Panc1 (cell line): ENCODE data around the gene ROBO1. TPM values are rescaled to one million over a fixed set of nuclear protein-coding genes. Genes with fewer than 3 reads are reported as not detected.

Experiments used
- ATAC-seq: fragments of 200-7000 bp; cut with Tn5 transposase; 2 replicates; pipeline ENCODE4 v1.9.1; 2020; ENCODE audit warnings: mild to moderate bottlenecking, moderate library complexity
- BruUV-seq: library from RNA; stranded (reverse); fragments of 400-500 nt; replicated peaks from 2 replicates; lab custom pipeline; 2021; lab: Mats Ljungman, UMichigan
- CTCF ChIA-PET: fragments of 300-600 bp; sonication (Branson Sonifier 250); formaldehyde crosslinking; loops from one replicate; lab custom pipeline; 2022; ENCODE audit warnings: antibody characterized with exemption; lab: Charles Lee
- POLR2A ChIA-PET: fragments of 300-600 bp; sonication (Branson Sonifier 250); formaldehyde crosslinking; loops from one replicate; lab custom pipeline; 2022; ENCODE audit warnings: antibody characterized with exemption; lab: Charles Lee
- DNase-seq: peaks from one replicate; pipeline ENCODE4 v3.0.0-alpha.2; 2010; ENCODE audit warnings: low read depth, low spot score
- H3K27ac ChIP-seq: 2 replicates; pipeline ENCODE4 v1.5.1; 2011; ENCODE audit warnings: mild to moderate bottlenecking, low read length, inconsistent platforms
- H3K27me3 ChIP-seq: fragments of 200-500 bp; sonication (Bioruptor generic); 2 replicates; pipeline ENCODE4 v1.6.0; 2014; ENCODE audit warnings: low read length, inconsistent platforms; ENCODE audit not compliant: control insufficient read depth, insufficient read depth
- H3K36me3 ChIP-seq: fragments of 200-500 bp; sonication (Bioruptor generic); 2 replicates; pipeline ENCODE4 v1.5.1; 2014; ENCODE audit warnings: inconsistent platforms, mild to moderate bottlenecking, low read length, moderate library complexity; ENCODE audit not compliant: control insufficient read depth, insufficient read depth
- H3K4me1 ChIP-seq: 2 replicates; pipeline ENCODE4 v1.5.1; 2011; ENCODE audit warnings: inconsistent platforms, mild to moderate bottlenecking, low read length, moderate library complexity; ENCODE audit not compliant: control insufficient read depth, insufficient read depth
- H3K4me3 ChIP-seq, 2 experiments: 2 replicates each; pipeline ENCODE4 v1.5.1; 2011 to 2012; ENCODE audit warnings: low read depth in 2 of 2, low read length in 2 of 2, mild to moderate bottlenecking in 2 of 2, inconsistent platforms in 1 of 2, moderate library complexity in 1 of 2
- H3K9me3 ChIP-seq: fragments of 200-500 bp; sonication (Bioruptor generic); 2 replicates; pipeline ENCODE4 v1.5.1; 2014; ENCODE audit warnings: low read depth, mild to moderate bottlenecking, inconsistent platforms, low read length, moderate library complexity; ENCODE audit not compliant: control insufficient read depth, insufficient read depth
- POLR2AphosphoS5 ChIP-seq: IDR thresholded peaks from 2 replicates; pipeline ENCODE4 v1.6.1; 2012; ENCODE audit warnings: mild to moderate bottlenecking, low read depth, low read length, moderate library complexity
- SIN3A ChIP-seq: IDR thresholded peaks from 2 replicates; pipeline ENCODE4 v1.6.1; 2012; ENCODE audit warnings: low read depth, mild to moderate bottlenecking, low read length, moderate library complexity, borderline replicate concordance; ENCODE audit not compliant: insufficient read depth
- TCF7L2 ChIP-seq: IDR thresholded peaks from 2 replicates; pipeline ENCODE4 v1.6.1; 2011; ENCODE audit warnings: mild to moderate bottlenecking, low read depth, low read length, inconsistent platforms
- in situ Hi-C: cut with HindIII; loops from 2 replicates; pipeline ENCODE4 v1.10.0; 2016; ENCODE audit warnings: low sequenced_read_pairs, low pct_unique_long_range_greater_than_20kb
- intact Hi-C: fragments of 100-400 bp; cut with micrococcal nuclease; formaldehyde crosslinking; loops from one replicate; pipeline ENCODE4 v1.10.0; 2022; ENCODE audit not compliant: unreplicated experiment
- total RNA-seq: library from RNA; stranded (reverse); gene quantifications from one replicate; pipeline ENCODE4 v1.2.1, GENCODE V29; 2021; ENCODE audit not compliant: unreplicated experiment
- TF ChIP-seq, protein P1 (sequence below): fragments of 450-650 bp; IDR thresholded peaks from 2 replicates; pipeline ENCODE4 v1.5.1; 2017; ENCODE audit warnings: mild to moderate bottlenecking
- TF ChIP-seq, protein P2 (sequence below), 2 experiments: IDR thresholded peaks; 2 replicates each; pipeline ENCODE4 v1.6.1; 2011 to 2012; ENCODE audit warnings: low read depth in 2 of 2, control low read depth in 1 of 2, low read length in 1 of 2, mild to moderate bottlenecking in 1 of 2, moderate library complexity in 1 of 2; ENCODE audit not compliant: insufficient read depth in 1 of 2

The ROBO1 gene
- total RNA-seq, 1 experiment from 2014 or later: 61.6 TPM

GRCh38 chr3:78798266-78798832, 969.4 kb downstream of the ROBO1 start:
- H3K4me3 ChIP-seq: no peak overlapping the region
- no peak overlapping the region for H3K27ac ChIP-seq
- in situ Hi-C loops: no loop called here
- BruUV-seq: no TSS peak
- TF ChIP-seq TCF7L2 (no peak), SIN3A (no peak), POLR2AphosphoS5 (no peak)
- TF ChIP-seq, protein P1, sequence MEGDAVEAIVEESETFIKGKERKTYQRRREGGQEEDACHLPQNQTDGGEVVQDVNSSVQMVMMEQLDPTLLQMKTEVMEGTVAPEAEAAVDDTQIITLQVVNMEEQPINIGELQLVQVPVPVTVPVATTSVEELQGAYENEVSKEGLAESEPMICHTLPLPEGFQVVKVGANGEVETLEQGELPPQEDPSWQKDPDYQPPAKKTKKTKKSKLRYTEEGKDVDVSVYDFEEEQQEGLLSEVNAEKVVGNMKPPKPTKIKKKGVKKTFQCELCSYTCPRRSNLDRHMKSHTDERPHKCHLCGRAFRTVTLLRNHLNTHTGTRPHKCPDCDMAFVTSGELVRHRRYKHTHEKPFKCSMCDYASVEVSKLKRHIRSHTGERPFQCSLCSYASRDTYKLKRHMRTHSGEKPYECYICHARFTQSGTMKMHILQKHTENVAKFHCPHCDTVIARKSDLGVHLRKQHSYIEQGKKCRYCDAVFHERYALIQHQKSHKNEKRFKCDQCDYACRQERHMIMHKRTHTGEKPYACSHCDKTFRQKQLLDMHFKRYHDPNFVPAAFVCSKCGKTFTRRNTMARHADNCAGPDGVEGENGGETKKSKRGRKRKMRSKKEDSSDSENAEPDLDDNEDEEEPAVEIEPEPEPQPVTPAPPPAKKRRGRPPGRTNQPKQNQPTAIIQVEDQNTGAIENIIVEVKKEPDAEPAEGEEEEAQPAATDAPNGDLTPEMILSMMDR: no peak
- H3K9me3 ChIP-seq: no peaks in the 10 kb centered on the region
- ATAC-seq (no peak), DNase-seq (no peak)
- no peaks in the 10 kb centered on the region for H3K36me3 ChIP-seq
- ChIA-PET CTCF (no interaction called here), POLR2A (no interaction called here)
- intact Hi-C loops: no loop called here
- no peaks in the 10 kb centered on the region; the same call in 1 of the 2 replicates for H3K4me1 ChIP-seq
- H3K27me3 ChIP-seq: no peaks in the 10 kb centered on the region

DNA sequence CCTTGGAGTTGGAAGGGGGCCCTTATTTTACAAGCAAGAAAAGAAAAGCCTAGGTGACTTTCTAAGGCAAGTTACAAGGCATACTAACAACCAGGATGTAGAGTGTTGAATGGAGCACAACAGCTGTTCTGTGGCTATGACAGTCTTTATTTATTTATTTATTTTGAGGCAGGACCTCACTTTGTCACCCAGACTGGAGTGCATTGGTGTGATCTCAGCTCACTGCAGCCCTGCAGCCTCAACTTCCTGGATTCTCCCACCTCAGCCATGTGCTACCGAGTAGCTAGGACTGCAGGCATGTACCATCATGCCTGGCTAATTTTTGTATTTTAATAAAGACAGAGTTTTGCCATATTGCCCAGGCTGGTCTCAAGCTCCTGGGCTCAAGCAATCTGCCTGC, 973.4 kb downstream of the ROBO1 start:
- POLR2A ChIA-PET: no interaction called here
- TF ChIP-seq POLR2AphosphoS5 (no peak), TCF7L2 (no peak), SIN3A (no peak)
- TF ChIP-seq, protein P2, sequence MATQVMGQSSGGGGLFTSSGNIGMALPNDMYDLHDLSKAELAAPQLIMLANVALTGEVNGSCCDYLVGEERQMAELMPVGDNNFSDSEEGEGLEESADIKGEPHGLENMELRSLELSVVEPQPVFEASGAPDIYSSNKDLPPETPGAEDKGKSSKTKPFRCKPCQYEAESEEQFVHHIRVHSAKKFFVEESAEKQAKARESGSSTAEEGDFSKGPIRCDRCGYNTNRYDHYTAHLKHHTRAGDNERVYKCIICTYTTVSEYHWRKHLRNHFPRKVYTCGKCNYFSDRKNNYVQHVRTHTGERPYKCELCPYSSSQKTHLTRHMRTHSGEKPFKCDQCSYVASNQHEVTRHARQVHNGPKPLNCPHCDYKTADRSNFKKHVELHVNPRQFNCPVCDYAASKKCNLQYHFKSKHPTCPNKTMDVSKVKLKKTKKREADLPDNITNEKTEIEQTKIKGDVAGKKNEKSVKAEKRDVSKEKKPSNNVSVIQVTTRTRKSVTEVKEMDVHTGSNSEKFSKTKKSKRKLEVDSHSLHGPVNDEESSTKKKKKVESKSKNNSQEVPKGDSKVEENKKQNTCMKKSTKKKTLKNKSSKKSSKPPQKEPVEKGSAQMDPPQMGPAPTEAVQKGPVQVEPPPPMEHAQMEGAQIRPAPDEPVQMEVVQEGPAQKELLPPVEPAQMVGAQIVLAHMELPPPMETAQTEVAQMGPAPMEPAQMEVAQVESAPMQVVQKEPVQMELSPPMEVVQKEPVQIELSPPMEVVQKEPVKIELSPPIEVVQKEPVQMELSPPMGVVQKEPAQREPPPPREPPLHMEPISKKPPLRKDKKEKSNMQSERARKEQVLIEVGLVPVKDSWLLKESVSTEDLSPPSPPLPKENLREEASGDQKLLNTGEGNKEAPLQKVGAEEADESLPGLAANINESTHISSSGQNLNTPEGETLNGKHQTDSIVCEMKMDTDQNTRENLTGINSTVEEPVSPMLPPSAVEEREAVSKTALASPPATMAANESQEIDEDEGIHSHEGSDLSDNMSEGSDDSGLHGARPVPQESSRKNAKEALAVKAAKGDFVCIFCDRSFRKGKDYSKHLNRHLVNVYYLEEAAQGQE (IDR thresholded peaks at IDR 0.05; ENCODE audit: insufficient read depth in 1 of 2, low read depth in 2 of 2, low read length in 1 of 2): no peak
- TF ChIP-seq, protein P1: no peak
- ATAC-seq (no peak), DNase-seq (no peak)
- intact Hi-C loops: no loop called here
- Histone ChIP-seq H3K4me1 (no peaks in the 10 kb centered on the region; the same call in 1 of the 2 replicates), H3K36me3 (no peaks in the 10 kb centered on the region), H3K9me3 (no peaks in the 10 kb centered on the region), H3K27me3 (no peaks in the 10 kb centered on the region), H3K4me3 (no peak overlapping the region), H3K27ac (no peak overlapping the region)
- CTCF ChIA-PET: no interaction called here
- BruUV-seq: no TSS peak
- in situ Hi-C loops: no loop called here
